GM23338 (cell line): Measurements from ENCODE around the gene ALDH3B1. TPM values are rescaled to one million over a fixed set of nuclear protein-coding genes. Genes with fewer than 3 reads are reported as not detected.

Source experiments
- ATAC-seq: fragments of 200-7000 bp; cut with Tn5 transposase; 3 replicates; pipeline ENCODE4 v1.9.1; 2020
- DNase-seq: peaks from one replicate; pipeline ENCODE4 v3.0.0-alpha.2; 2015; ENCODE audit warnings: low spot score
- H2AFZ ChIP-seq: fragments of 200-600 bp; sonication (generic); 2 replicates; pipeline ENCODE4 v1.8.0; 2016; ENCODE audit warnings: antibody characterized with exemption, mild to moderate bottlenecking, moderate library complexity
- H3F3A ChIP-seq: fragments of 200-600 bp; sonication (generic); replicated peaks from 2 replicates; pipeline ENCODE4 v1.8.0; 2017; ENCODE audit warnings: antibody characterized with exemption, mixed run types, low read depth
- H3K27ac ChIP-seq: fragments of 200-600 bp; sonication (generic); 2 replicates; pipeline ENCODE4 v1.6.1; 2016; ENCODE audit warnings: low read depth
- H3K27me3 ChIP-seq: fragments of 200-600 bp; sonication (generic); 2 replicates; pipeline ENCODE4 v1.8.0; 2016; ENCODE audit warnings: mild to moderate bottlenecking, mixed run types, moderate library complexity; ENCODE audit not compliant: insufficient read depth
- H3K36me3 ChIP-seq: fragments of 200-600 bp; sonication (generic); 2 replicates; pipeline ENCODE4 v1.8.0; 2016; ENCODE audit warnings: mild to moderate bottlenecking; ENCODE audit not compliant: insufficient read depth
- H3K4me1 ChIP-seq: fragments of 200-600 bp; sonication (generic); 2 replicates; pipeline ENCODE4 v1.8.0; 2016; ENCODE audit warnings: mild to moderate bottlenecking, moderate library complexity; ENCODE audit not compliant: insufficient read depth
- H3K4me2 ChIP-seq: fragments of 200-600 bp; sonication (generic); 2 replicates; pipeline ENCODE4 v1.7.1; 2017; ENCODE audit warnings: mixed run types
- H3K4me3 ChIP-seq: fragments of 200-600 bp; sonication (generic); 2 replicates; pipeline ENCODE4 v1.6.1; 2016; ENCODE audit warnings: mixed run types
- H3K79me2 ChIP-seq: fragments of 200-600 bp; sonication (generic); replicated peaks from 2 replicates; pipeline ENCODE4 v1.8.0; 2017; ENCODE audit warnings: mild to moderate bottlenecking; ENCODE audit not compliant: insufficient read depth
- H3K9me2 ChIP-seq: fragments of 200-600 bp; sonication (generic); 2 replicates; pipeline ENCODE4 v1.8.0; 2017; ENCODE audit not compliant: insufficient read depth
- H4K20me1 ChIP-seq: fragments of 200-600 bp; sonication (generic); replicated peaks from 2 replicates; pipeline ENCODE4 v1.8.0; 2017; ENCODE audit warnings: mild to moderate bottlenecking; ENCODE audit not compliant: insufficient read depth
- H3K27ac Mint-ChIP-seq: 2 replicates; pipeline ENCODE4 v1.8.0; 2020; ENCODE audit warnings: inconsistent platforms, mild to moderate bottlenecking, moderate library complexity, mixed read lengths
- H3K27me3 Mint-ChIP-seq: 3 replicates; pipeline ENCODE4 v1.8.0; 2022; ENCODE audit warnings: low read depth, mild to moderate bottlenecking, moderate library complexity, mixed read lengths, inconsistent platforms; ENCODE audit not compliant: insufficient read depth, poor library complexity
- H3K36me3 Mint-ChIP-seq: 3 replicates; pipeline ENCODE4 v1.8.0; 2021; ENCODE audit warnings: low read depth, mild to moderate bottlenecking, inconsistent platforms, moderate library complexity, mixed read lengths
- H3K4me1 Mint-ChIP-seq: 3 replicates; pipeline ENCODE4 v1.8.0; 2020; ENCODE audit warnings: mild to moderate bottlenecking, inconsistent platforms, mixed read lengths
- H3K4me3 Mint-ChIP-seq: 3 replicates; pipeline ENCODE4 v1.8.0; 2021; ENCODE audit warnings: moderate library complexity, mild to moderate bottlenecking, inconsistent platforms, mixed read lengths
- H3K9me3 Mint-ChIP-seq: 3 replicates; pipeline ENCODE4 v1.8.0; 2020; ENCODE audit warnings: moderate library complexity, mild to moderate bottlenecking, inconsistent platforms, mixed read lengths
- CREB1 ChIP-seq: fragments of 250-450 bp; sonication (Bioruptor Pico); IDR thresholded peaks from 2 replicates; pipeline ENCODE4 v1.5.0; 2020; ENCODE audit warnings: low read depth, mild to moderate bottlenecking, moderate library complexity
- EZH2 ChIP-seq: fragments of 200-600 bp; sonication (generic); IDR thresholded peaks from one replicate; pipeline ENCODE4 v1.8.0; 2017; ENCODE audit warnings: antibody characterized with exemption, mild to moderate bottlenecking, low read depth; ENCODE audit not compliant: unreplicated experiment
- EZH2phosphoT487 ChIP-seq: fragments of 200-600 bp; sonication (generic); IDR thresholded peaks from one replicate; pipeline ENCODE4 v1.8.1; 2018; ENCODE audit warnings: antibody characterized with exemption; ENCODE audit not compliant: unreplicated experiment
- JUNB ChIP-seq: IDR thresholded peaks from one replicate; pipeline ENCODE4 v1.6.1; 2016; ENCODE audit warnings: antibody characterized with exemption; ENCODE audit not compliant: unreplicated experiment
- NANOG ChIP-seq: IDR thresholded peaks from 2 replicates; pipeline ENCODE4 v1.6.1; 2016; ENCODE audit warnings: antibody characterized with exemption, borderline replicate concordance
- POLR2AphosphoS5 ChIP-seq: IDR thresholded peaks from 2 replicates; pipeline ENCODE4 v1.6.1; 2016; ENCODE audit warnings: antibody characterized with exemption, low read depth
- STAT1 ChIP-seq: IDR thresholded peaks from one replicate; pipeline ENCODE4 v1.6.1; 2016; ENCODE audit warnings: antibody characterized with exemption; ENCODE audit not compliant: unreplicated experiment
- ZNF114 ChIP-seq: fragments of 250-450 bp; sonication (Bioruptor Pico); IDR thresholded peaks from 2 replicates; pipeline ENCODE4 v1.5.0; 2020; ENCODE audit warnings: mild to moderate bottlenecking, moderate library complexity
- ZNF331 ChIP-seq: fragments of 250-450 bp; sonication (Bioruptor Pico); IDR thresholded peaks from 2 replicates; pipeline ENCODE4 v1.5.0; 2020; ENCODE audit warnings: low read depth, mild to moderate bottlenecking, moderate library complexity
- polyA plus RNA-seq: library from polyadenylated mRNA; unstranded; fragments of >200 nt; fragmentation: Nextera tagmentation; extraction: Ambion mirVana; gene quantifications from 2 replicates; pipeline ENCODE4 v1.2.1, GENCODE V29; 2016
- total RNA-seq: library from RNA; depleted of rRNA; stranded (reverse); fragments of >200 nt; shearing (Covaris generic); gene quantifications from 2 replicates; pipeline ENCODE4 v1.2.3, GENCODE V29; 2014
- TF ChIP-seq, protein P1 (sequence below), 2 experiments: fragments of 200-600 bp in 1 of 2; sonication (generic) in 1 of 2; conservative IDR thresholded peaks; 2 replicates each; pipeline versions ENCODE4 v1.5.1 to v1.6.1; 2016 to 2017; ENCODE audit warnings: antibody characterized with exemption in 2 of 2, low read depth in 2 of 2, mild to moderate bottlenecking in 2 of 2, moderate library complexity in 1 of 2
- TF ChIP-seq, protein P2 (sequence below): IDR thresholded peaks from 2 replicates; pipeline ENCODE4 v1.6.1; 2016; ENCODE audit warnings: antibody characterized with exemption
- TF ChIP-seq, protein P3 (sequence below): IDR thresholded peaks from one replicate; pipeline ENCODE4 v1.6.1; 2018; ENCODE audit warnings: antibody characterized with exemption; ENCODE audit not compliant: unreplicated experiment

ALDH3B1 gene
- total and polyA plus RNA-seq, 2 experiments from 2014 or later, result 0.52 TPM; not detected in 1

DNA sequence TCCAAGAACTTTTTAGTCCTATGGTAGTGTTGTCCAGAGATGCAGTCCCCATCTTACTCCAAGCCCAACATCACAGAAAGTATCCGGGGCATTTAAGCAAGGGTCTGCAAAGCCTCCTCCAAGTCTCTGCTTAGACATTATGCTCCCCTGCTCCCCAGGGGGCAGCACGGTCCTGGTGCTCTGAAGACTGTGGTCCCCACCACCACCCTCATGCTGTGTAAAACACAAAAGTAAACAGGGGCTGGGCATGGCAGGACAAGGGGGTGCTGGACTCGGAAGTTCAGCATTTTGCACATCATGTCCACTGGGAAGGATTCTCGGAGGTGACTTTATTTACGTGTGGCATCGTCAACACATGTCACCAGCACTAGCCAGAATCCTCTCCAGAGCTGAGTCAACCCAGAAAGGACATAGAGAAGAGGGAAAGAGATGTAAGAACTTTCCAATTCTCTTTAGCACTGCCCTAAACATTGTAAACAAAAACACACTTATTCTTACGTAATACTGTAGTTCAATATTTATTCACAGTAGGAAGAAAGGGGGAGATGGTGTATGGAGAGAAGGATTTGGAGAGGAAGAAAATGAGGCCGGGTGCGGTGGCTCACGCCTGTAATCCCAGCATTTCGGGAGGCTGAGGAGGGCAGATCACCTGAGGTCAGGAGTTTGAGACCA is 66.4 kb downstream of the ALDH3B1 start:
- peaks cover 36% of the 10 kb centered on the region for H3K36me3 ChIP-seq
- H3K79me2 ChIP-seq, result peaks cover 88% of the 10 kb centered on the region
- H3K9me3 Mint-ChIP-seq, result no peaks in the 10 kb centered on the region
- no peak for TF ChIP-seq JUNB
- TF ChIP-seq, protein P1, sequence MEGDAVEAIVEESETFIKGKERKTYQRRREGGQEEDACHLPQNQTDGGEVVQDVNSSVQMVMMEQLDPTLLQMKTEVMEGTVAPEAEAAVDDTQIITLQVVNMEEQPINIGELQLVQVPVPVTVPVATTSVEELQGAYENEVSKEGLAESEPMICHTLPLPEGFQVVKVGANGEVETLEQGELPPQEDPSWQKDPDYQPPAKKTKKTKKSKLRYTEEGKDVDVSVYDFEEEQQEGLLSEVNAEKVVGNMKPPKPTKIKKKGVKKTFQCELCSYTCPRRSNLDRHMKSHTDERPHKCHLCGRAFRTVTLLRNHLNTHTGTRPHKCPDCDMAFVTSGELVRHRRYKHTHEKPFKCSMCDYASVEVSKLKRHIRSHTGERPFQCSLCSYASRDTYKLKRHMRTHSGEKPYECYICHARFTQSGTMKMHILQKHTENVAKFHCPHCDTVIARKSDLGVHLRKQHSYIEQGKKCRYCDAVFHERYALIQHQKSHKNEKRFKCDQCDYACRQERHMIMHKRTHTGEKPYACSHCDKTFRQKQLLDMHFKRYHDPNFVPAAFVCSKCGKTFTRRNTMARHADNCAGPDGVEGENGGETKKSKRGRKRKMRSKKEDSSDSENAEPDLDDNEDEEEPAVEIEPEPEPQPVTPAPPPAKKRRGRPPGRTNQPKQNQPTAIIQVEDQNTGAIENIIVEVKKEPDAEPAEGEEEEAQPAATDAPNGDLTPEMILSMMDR (conservative IDR thresholded peaks at IDR 0.05; ENCODE audit: low read depth in 2 of 2), result peak; percentile 19 to 53; a peak in 3 of 4 replicates
- DNase-seq, result no peak
- H3K9me2 ChIP-seq, result no peaks in the 10 kb centered on the region
- peaks cover 14% of the 10 kb centered on the region for H3K27me3 Mint-ChIP-seq
- H3K4me3 Mint-ChIP-seq, result no peak overlapping the region
- H3K4me1 Mint-ChIP-seq, result peaks cover 3% of the 10 kb centered on the region; the same call in 1 of the 3 replicates
- ATAC-seq, result peak; percentile 44; the same call in 2 of the 3 replicates
- H3K27me3 ChIP-seq, result no peaks in the 10 kb centered on the region
- H4K20me1 ChIP-seq, result peaks cover 61% of the 10 kb centered on the region
- H3K4me1 ChIP-seq, result no peaks in the 10 kb centered on the region
- H3K4me2 ChIP-seq, result no peak overlapping the region
- peaks cover 23% of the 10 kb centered on the region; the same call in 1 of the 2 replicates for H3F3A ChIP-seq
- no peak overlapping the region for H2AFZ ChIP-seq
- no peak overlapping the region for H3K4me3 ChIP-seq
- H3K27ac Mint-ChIP-seq, result no peak overlapping the region
- peaks cover 68% of the 10 kb centered on the region for H3K36me3 Mint-ChIP-seq
- H3K27ac ChIP-seq, result no peak overlapping the region

DNA sequence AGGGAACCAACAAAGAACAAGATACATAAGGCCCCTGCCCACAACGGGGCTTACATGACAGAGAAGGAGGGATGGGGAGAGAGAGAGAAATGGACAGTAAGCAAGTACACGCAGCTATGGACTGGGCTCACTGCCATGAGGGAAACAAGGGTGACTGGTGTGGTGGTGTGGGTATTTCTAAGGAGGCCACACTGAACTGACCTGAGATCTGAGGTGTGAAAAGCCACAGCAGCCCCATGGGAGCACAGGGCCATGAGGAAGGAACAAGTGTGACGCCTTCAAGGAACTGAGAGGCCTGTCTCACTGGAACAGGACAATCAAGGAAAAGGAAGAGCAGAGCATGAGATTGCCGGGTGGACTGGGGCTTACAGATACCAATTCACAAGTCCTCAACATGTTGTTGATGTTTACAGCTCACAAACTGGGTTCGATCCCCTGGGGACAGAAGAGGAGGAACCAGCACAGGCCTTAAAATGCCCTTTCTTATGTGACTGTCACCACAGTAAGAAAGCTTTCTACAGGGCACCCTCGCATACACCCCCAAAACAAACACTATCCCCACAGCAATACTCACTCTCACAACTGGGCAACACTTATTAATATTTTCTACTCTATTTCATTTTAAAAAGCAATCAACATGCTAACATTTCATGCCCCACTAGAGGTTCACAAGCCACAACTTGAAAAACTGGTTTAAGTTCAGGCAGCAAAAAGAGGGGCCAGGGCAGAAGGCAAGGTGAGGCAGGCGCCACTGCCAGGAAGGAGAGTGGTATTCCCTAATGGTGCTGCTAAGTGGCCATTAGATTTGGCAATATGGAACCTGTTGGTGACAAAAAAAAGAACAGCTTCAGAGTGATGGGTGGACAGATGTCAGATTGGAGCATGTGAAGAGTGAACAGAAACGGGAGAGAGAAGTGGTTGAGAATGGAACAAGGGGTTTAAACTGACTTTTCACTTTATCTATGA is 67.8 kb downstream of the ALDH3B1 start:
- H3K4me2 ChIP-seq, result no peak overlapping the region
- DNase-seq, result no peak
- ATAC-seq, result no peak
- peaks cover 17% of the 10 kb centered on the region; the same call in 1 of the 2 replicates for H3F3A ChIP-seq
- Mint-ChIP-seq H3K4me3 (no peak overlapping the region), H3K36me3 (peaks cover 67% of the 10 kb centered on the region), H3K9me3 (no peaks in the 10 kb centered on the region), H3K27me3 (peaks cover 12% of the 10 kb centered on the region), H3K27ac (peak overlapping the region; percentile 29; the same call in 1 of the 2 replicates), H3K4me1 (peaks cover 3% of the 10 kb centered on the region; the same call in 1 of the 3 replicates)
- peak overlapping the region; percentile 66; the same call in 1 of the 2 replicates for H3K27ac ChIP-seq
- no peak overlapping the region for H3K4me3 ChIP-seq
- no peaks in the 10 kb centered on the region for H3K9me2 ChIP-seq
- H3K27me3 ChIP-seq, result no peaks in the 10 kb centered on the region
- H3K36me3 ChIP-seq, result peaks cover 24% of the 10 kb centered on the region
- H2AFZ ChIP-seq, result no peak overlapping the region
- H3K4me1 ChIP-seq, result no peaks in the 10 kb centered on the region
- H3K79me2 ChIP-seq, result peaks cover 92% of the 10 kb centered on the region
- peaks cover 66% of the 10 kb centered on the region for H4K20me1 ChIP-seq
- no peak for TF ChIP-seq ZNF331 (CRISPR knock-in tag)
- TF ChIP-seq ZNF114 (CRISPR knock-in tag), result no peak
- TF ChIP-seq, protein P2, sequence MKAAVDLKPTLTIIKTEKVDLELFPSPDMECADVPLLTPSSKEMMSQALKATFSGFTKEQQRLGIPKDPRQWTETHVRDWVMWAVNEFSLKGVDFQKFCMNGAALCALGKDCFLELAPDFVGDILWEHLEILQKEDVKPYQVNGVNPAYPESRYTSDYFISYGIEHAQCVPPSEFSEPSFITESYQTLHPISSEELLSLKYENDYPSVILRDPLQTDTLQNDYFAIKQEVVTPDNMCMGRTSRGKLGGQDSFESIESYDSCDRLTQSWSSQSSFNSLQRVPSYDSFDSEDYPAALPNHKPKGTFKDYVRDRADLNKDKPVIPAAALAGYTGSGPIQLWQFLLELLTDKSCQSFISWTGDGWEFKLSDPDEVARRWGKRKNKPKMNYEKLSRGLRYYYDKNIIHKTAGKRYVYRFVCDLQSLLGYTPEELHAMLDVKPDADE, result no peak
- TF ChIP-seq NANOG, result no peak
- no peak for TF ChIP-seq EZH2phosphoT487
- no peak for TF ChIP-seq CREB1 (CRISPR knock-in tag)
- no peak for TF ChIP-seq JUNB
- no peak for TF ChIP-seq EZH2
- TF ChIP-seq POLR2AphosphoS5, result no peak
- no peak for TF ChIP-seq STAT1
- TF ChIP-seq, protein P3, sequence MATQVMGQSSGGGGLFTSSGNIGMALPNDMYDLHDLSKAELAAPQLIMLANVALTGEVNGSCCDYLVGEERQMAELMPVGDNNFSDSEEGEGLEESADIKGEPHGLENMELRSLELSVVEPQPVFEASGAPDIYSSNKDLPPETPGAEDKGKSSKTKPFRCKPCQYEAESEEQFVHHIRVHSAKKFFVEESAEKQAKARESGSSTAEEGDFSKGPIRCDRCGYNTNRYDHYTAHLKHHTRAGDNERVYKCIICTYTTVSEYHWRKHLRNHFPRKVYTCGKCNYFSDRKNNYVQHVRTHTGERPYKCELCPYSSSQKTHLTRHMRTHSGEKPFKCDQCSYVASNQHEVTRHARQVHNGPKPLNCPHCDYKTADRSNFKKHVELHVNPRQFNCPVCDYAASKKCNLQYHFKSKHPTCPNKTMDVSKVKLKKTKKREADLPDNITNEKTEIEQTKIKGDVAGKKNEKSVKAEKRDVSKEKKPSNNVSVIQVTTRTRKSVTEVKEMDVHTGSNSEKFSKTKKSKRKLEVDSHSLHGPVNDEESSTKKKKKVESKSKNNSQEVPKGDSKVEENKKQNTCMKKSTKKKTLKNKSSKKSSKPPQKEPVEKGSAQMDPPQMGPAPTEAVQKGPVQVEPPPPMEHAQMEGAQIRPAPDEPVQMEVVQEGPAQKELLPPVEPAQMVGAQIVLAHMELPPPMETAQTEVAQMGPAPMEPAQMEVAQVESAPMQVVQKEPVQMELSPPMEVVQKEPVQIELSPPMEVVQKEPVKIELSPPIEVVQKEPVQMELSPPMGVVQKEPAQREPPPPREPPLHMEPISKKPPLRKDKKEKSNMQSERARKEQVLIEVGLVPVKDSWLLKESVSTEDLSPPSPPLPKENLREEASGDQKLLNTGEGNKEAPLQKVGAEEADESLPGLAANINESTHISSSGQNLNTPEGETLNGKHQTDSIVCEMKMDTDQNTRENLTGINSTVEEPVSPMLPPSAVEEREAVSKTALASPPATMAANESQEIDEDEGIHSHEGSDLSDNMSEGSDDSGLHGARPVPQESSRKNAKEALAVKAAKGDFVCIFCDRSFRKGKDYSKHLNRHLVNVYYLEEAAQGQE, result no peak
